ENCODE data around the gene GPC3.
"Not testable (repeated sequence)": the region's sequence is repeated elsewhere in the genome, so short reads cannot be mapped to it uniquely, and the experiment has no call there.

The GPC3 gene

DNA sequence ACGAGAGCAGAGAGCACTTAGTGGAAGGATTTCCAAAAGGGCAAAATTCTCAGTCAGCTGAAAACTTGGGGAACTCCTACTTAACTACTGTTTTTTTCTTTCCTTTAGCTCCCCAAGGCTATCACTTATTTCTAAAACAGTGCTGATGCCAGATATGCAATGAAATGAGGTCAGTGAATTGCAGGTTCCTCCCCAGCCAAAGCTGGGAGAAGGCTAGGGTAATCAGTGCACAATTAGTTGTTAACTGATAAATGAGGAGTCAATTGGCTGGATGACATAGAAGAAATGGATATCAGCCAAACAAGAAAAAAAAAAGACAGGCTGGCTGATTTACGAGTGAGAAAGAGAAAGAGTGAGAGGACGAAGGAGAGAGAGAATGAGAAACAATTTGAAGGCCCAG is 195.6 kb downstream of the GPC3 start:
- DNase-seq (ENCODE audit: extremely low read depth, low read depth): no peak
- TF ChIP-seq, protein P1, sequence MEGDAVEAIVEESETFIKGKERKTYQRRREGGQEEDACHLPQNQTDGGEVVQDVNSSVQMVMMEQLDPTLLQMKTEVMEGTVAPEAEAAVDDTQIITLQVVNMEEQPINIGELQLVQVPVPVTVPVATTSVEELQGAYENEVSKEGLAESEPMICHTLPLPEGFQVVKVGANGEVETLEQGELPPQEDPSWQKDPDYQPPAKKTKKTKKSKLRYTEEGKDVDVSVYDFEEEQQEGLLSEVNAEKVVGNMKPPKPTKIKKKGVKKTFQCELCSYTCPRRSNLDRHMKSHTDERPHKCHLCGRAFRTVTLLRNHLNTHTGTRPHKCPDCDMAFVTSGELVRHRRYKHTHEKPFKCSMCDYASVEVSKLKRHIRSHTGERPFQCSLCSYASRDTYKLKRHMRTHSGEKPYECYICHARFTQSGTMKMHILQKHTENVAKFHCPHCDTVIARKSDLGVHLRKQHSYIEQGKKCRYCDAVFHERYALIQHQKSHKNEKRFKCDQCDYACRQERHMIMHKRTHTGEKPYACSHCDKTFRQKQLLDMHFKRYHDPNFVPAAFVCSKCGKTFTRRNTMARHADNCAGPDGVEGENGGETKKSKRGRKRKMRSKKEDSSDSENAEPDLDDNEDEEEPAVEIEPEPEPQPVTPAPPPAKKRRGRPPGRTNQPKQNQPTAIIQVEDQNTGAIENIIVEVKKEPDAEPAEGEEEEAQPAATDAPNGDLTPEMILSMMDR (IDR thresholded peaks at IDR 0.05; ENCODE audit: low read depth, low read length): no peak

DNA sequence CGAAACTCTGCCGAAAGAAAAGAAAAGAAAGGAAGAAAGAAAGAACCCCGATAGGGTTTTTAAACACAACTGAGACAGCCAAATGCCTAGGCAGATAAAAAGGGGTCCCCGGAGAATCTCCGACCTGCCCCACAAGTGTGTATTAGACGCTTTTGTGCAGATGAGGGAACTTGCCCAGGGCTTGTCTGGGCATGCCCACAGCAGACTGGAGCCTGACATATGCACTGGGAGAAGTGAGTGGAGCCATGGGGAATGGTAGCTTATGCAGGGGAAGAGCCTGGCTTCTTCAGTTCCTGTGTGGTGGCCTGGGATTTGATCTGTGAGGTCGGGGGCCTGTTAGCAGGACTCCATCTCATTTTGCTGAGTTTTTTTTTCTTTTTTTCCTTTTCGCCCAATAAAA is 199.0 kb downstream of the GPC3 start:
- TF ChIP-seq, protein P1 (IDR thresholded peaks at IDR 0.05; ENCODE audit: low read depth, low read length): no peak
- DNase-seq (ENCODE audit: extremely low read depth, low read depth): no peak

DNA sequence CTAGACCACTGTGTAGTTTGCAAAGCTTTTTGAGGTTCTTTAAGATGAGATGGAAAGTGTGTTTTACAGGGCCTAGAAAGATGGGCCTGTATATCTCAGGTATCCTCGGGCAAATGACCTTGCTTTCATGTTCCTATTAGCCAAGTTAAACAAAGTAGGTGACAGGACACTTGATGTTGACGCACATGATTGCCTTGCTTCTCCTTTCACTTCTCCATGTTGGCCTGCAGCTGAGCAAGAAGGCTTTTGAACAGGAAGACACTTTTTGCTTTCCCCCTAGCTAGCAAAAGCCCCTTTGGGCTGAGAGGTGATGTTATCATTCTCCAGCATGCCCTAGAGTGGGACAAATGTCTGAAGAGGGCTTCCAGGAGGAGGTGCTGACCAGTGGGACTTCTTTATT is 202.1 kb downstream of the GPC3 start:
- TF ChIP-seq, protein P1 (IDR thresholded peaks at IDR 0.05; ENCODE audit: low read depth, low read length): no peak
- no peak for DNase-seq (ENCODE audit: extremely low read depth, low read depth)

DNA sequence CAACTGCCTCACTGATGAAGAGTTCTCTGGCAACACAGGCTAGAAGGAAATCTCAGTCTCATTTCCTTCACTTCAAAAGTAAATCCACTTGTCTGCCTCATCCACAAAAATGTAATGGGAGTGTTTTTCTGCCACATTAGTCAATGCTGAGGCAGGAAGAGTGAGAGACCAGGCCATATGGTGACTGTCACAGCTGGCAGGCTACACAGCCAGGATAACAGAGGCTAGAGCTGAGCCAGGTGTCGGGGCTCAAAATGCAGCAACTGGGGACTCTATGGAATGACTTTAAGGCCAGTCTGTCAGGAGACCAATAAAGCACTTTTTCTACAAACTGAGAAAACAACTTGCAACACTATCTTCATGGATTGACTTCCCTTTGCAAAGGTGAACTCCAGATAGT is 204.2 kb downstream of the GPC3 start:
- TF ChIP-seq, protein P1 (IDR thresholded peaks at IDR 0.05; ENCODE audit: low read depth, low read length): no peak
- no peak for DNase-seq (ENCODE audit: extremely low read depth, low read depth)

DNA sequence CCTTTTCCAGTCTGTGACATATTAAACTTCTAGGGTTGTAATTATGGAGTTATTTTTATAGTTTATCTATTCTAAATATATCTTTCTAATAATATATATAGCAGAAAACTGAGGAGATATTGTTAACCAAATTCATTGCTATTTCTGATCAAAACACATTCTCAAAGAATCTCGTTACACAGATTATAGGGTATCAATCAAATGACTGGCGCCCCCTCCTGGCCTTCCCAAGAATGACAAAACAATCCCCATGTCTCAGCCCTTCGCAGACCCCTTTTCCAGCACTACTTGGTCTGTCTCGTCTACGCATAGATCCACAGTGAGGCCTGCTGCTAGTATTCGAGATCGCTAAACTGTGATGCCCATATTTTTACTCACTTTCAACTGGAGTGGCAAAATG is 209.3 kb downstream of the GPC3 start:
- TF ChIP-seq, protein P1 (IDR thresholded peaks at IDR 0.05; ENCODE audit: low read depth, low read length): peak; percentile 62
- no peak for DNase-seq (ENCODE audit: extremely low read depth, low read depth)

DNA sequence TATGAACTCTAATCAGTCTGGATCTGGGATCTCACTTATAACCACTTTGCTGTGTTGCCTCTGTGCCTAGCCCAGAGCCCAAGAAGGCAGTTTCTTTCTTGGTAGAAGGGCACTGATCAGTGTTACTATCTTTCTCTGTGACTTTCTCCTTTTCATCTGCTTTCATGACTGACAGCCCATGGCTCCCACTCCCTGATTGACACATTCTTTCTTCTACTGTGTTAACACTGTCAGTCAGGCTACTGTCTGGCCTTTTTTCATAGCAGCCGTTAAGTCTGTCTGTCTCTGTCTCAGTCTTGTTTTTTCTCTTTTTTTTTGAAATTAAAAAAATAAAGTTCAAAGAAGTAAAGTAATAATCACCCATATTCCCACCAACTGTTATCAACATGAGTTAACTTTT is 210.6 kb downstream of the GPC3 start:
- TF ChIP-seq, protein P1 (IDR thresholded peaks at IDR 0.05; ENCODE audit: low read depth, low read length): no peak
- no peak for DNase-seq (ENCODE audit: extremely low read depth, low read depth)

DNA sequence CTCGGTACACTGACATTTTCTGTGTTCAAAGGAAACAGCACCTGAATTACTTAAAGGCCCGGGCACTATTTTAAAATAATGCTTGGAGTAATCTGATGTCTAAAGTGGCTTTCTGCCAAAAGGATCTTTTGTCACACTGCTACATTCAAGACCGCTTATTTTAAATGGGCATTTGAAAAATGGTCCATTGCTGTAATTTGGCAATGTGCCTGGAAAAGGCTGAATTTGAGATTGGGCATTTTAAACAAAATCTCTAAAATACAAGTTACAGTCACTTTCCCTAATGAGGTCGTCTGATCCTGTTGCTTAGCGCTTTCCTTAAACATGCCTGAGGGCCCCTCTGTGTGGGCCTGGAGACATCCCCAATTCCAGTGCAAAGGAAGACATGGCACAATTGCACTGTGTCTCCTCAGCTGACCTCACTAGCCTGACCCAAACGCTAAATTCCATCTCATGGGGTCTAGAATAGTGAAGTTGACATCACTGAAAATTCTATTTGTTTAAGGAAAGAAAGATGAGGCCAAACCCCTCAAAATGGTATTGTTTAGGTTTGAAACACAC is 214.2 kb downstream of the GPC3 start:
- no peak for DNase-seq (ENCODE audit: extremely low read depth, low read depth)
- TF ChIP-seq, protein P1 (IDR thresholded peaks at IDR 0.05; ENCODE audit: low read depth, low read length): no peak

DNA sequence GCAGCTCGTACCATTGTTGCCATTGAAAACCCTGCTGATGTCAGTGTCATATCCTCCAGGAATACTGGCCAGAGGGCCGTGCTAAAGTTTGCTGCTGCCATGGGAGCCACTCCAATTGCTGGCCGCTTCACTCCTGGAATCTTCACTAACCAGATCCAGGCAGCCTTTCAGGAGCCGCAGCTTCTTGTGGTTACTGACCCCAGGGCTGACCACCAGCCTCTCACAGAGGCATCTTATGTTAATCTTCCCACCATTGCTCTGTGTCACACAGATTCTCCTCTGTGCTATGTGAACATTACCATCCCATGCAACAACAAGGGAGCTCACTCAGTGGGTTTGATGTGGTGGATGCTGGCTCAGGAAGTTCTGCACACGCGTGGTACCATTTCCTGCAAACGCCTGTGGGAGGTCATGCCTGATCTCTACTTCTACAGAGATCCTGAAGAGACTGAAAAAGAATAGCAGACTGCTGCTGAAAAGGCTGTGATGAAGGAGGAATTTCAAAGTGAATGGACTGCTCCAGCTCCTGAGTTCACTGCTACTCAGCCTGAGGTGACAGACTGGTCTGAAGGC is 222.3 kb downstream of the GPC3 start:
- not testable (repeated sequence) for DNase-seq (ENCODE audit: extremely low read depth, low read depth)

Measured in AG09319 (cell line).